GM23338 (cell line): ENCODE results near the gene PHF24. TPM values are rescaled to one million over a fixed set of nuclear protein-coding genes. Genes with fewer than 3 reads are reported as not detected.

Experiments
- ATAC-seq: fragments of 200-7000 bp; cut with Tn5 transposase; 3 replicates; pipeline ENCODE4 v1.9.1; 2020
- DNase-seq: peaks from one replicate; pipeline ENCODE4 v3.0.0-alpha.2; 2015; ENCODE audit warnings: low spot score
- H2AFZ ChIP-seq: fragments of 200-600 bp; sonication (generic); 2 replicates; pipeline ENCODE4 v1.8.0; 2016; ENCODE audit warnings: antibody characterized with exemption, mild to moderate bottlenecking, moderate library complexity
- H3F3A ChIP-seq: fragments of 200-600 bp; sonication (generic); replicated peaks from 2 replicates; pipeline ENCODE4 v1.8.0; 2017; ENCODE audit warnings: antibody characterized with exemption, mixed run types, low read depth
- H3K27ac ChIP-seq: fragments of 200-600 bp; sonication (generic); 2 replicates; pipeline ENCODE4 v1.6.1; 2016; ENCODE audit warnings: low read depth
- H3K27me3 ChIP-seq: fragments of 200-600 bp; sonication (generic); 2 replicates; pipeline ENCODE4 v1.8.0; 2016; ENCODE audit warnings: mild to moderate bottlenecking, mixed run types, moderate library complexity; ENCODE audit not compliant: insufficient read depth
- H3K36me3 ChIP-seq: fragments of 200-600 bp; sonication (generic); 2 replicates; pipeline ENCODE4 v1.8.0; 2016; ENCODE audit warnings: mild to moderate bottlenecking; ENCODE audit not compliant: insufficient read depth
- H3K4me1 ChIP-seq: fragments of 200-600 bp; sonication (generic); 2 replicates; pipeline ENCODE4 v1.8.0; 2016; ENCODE audit warnings: mild to moderate bottlenecking, moderate library complexity; ENCODE audit not compliant: insufficient read depth
- H3K4me2 ChIP-seq: fragments of 200-600 bp; sonication (generic); 2 replicates; pipeline ENCODE4 v1.7.1; 2017; ENCODE audit warnings: mixed run types
- H3K4me3 ChIP-seq: fragments of 200-600 bp; sonication (generic); 2 replicates; pipeline ENCODE4 v1.6.1; 2016; ENCODE audit warnings: mixed run types
- H3K79me2 ChIP-seq: fragments of 200-600 bp; sonication (generic); replicated peaks from 2 replicates; pipeline ENCODE4 v1.8.0; 2017; ENCODE audit warnings: mild to moderate bottlenecking; ENCODE audit not compliant: insufficient read depth
- H3K9me2 ChIP-seq: fragments of 200-600 bp; sonication (generic); 2 replicates; pipeline ENCODE4 v1.8.0; 2017; ENCODE audit not compliant: insufficient read depth
- H4K20me1 ChIP-seq: fragments of 200-600 bp; sonication (generic); replicated peaks from 2 replicates; pipeline ENCODE4 v1.8.0; 2017; ENCODE audit warnings: mild to moderate bottlenecking; ENCODE audit not compliant: insufficient read depth
- H3K27ac Mint-ChIP-seq: 2 replicates; pipeline ENCODE4 v1.8.0; 2020; ENCODE audit warnings: inconsistent platforms, mild to moderate bottlenecking, moderate library complexity, mixed read lengths
- H3K27me3 Mint-ChIP-seq: 3 replicates; pipeline ENCODE4 v1.8.0; 2022; ENCODE audit warnings: low read depth, mild to moderate bottlenecking, moderate library complexity, mixed read lengths, inconsistent platforms; ENCODE audit not compliant: insufficient read depth, poor library complexity
- H3K36me3 Mint-ChIP-seq: 3 replicates; pipeline ENCODE4 v1.8.0; 2021; ENCODE audit warnings: low read depth, mild to moderate bottlenecking, inconsistent platforms, moderate library complexity, mixed read lengths
- H3K4me1 Mint-ChIP-seq: 3 replicates; pipeline ENCODE4 v1.8.0; 2020; ENCODE audit warnings: mild to moderate bottlenecking, inconsistent platforms, mixed read lengths
- H3K4me3 Mint-ChIP-seq: 3 replicates; pipeline ENCODE4 v1.8.0; 2021; ENCODE audit warnings: moderate library complexity, mild to moderate bottlenecking, inconsistent platforms, mixed read lengths
- H3K9me3 Mint-ChIP-seq: 3 replicates; pipeline ENCODE4 v1.8.0; 2020; ENCODE audit warnings: moderate library complexity, mild to moderate bottlenecking, inconsistent platforms, mixed read lengths
- EZH2 ChIP-seq: fragments of 200-600 bp; sonication (generic); IDR thresholded peaks from one replicate; pipeline ENCODE4 v1.8.0; 2017; ENCODE audit warnings: antibody characterized with exemption, mild to moderate bottlenecking, low read depth; ENCODE audit not compliant: unreplicated experiment
- EZH2phosphoT487 ChIP-seq: fragments of 200-600 bp; sonication (generic); IDR thresholded peaks from one replicate; pipeline ENCODE4 v1.8.1; 2018; ENCODE audit warnings: antibody characterized with exemption; ENCODE audit not compliant: unreplicated experiment
- JUNB ChIP-seq: IDR thresholded peaks from one replicate; pipeline ENCODE4 v1.6.1; 2016; ENCODE audit warnings: antibody characterized with exemption; ENCODE audit not compliant: unreplicated experiment
- NANOG ChIP-seq: IDR thresholded peaks from 2 replicates; pipeline ENCODE4 v1.6.1; 2016; ENCODE audit warnings: antibody characterized with exemption, borderline replicate concordance
- POLR2AphosphoS5 ChIP-seq: IDR thresholded peaks from 2 replicates; pipeline ENCODE4 v1.6.1; 2016; ENCODE audit warnings: antibody characterized with exemption, low read depth
- STAT1 ChIP-seq: IDR thresholded peaks from one replicate; pipeline ENCODE4 v1.6.1; 2016; ENCODE audit warnings: antibody characterized with exemption; ENCODE audit not compliant: unreplicated experiment
- ZNF114 ChIP-seq: fragments of 250-450 bp; sonication (Bioruptor Pico); IDR thresholded peaks from 2 replicates; pipeline ENCODE4 v1.5.0; 2020; ENCODE audit warnings: mild to moderate bottlenecking, moderate library complexity
- ZNF331 ChIP-seq: fragments of 250-450 bp; sonication (Bioruptor Pico); IDR thresholded peaks from 2 replicates; pipeline ENCODE4 v1.5.0; 2020; ENCODE audit warnings: low read depth, mild to moderate bottlenecking, moderate library complexity
- polyA plus RNA-seq: library from polyadenylated mRNA; unstranded; fragments of >200 nt; fragmentation: Nextera tagmentation; extraction: Ambion mirVana; gene quantifications from 2 replicates; pipeline ENCODE4 v1.2.1, GENCODE V29; 2016
- total RNA-seq: library from RNA; depleted of rRNA; stranded (reverse); fragments of >200 nt; shearing (Covaris generic); gene quantifications from 2 replicates; pipeline ENCODE4 v1.2.3, GENCODE V29; 2014
- TF ChIP-seq, protein P1 (sequence below): IDR thresholded peaks from 2 replicates; pipeline ENCODE4 v1.6.1; 2016; ENCODE audit warnings: antibody characterized with exemption
- TF ChIP-seq, protein P2 (sequence below), 2 experiments: fragments of 200-600 bp in 1 of 2; sonication (generic) in 1 of 2; conservative IDR thresholded peaks; 2 replicates each; pipeline versions ENCODE4 v1.5.1 to v1.6.1; 2016 to 2017; ENCODE audit warnings: antibody characterized with exemption in 2 of 2, low read depth in 2 of 2, mild to moderate bottlenecking in 2 of 2, moderate library complexity in 1 of 2
- TF ChIP-seq, protein P3 (sequence below): IDR thresholded peaks from one replicate; pipeline ENCODE4 v1.6.1; 2018; ENCODE audit warnings: antibody characterized with exemption; ENCODE audit not compliant: unreplicated experiment
- TF ChIP-seq, protein P4 (sequence below): fragments of 250-450 bp; sonication (Bioruptor Pico); IDR thresholded peaks from 2 replicates; pipeline ENCODE4 v1.5.0; 2020; ENCODE audit warnings: mild to moderate bottlenecking, moderate library complexity

The PHF24 gene
- total and polyA plus RNA-seq, 2 experiments from 2014 or later, result 0.05 to 0.14 TPM

DNA sequence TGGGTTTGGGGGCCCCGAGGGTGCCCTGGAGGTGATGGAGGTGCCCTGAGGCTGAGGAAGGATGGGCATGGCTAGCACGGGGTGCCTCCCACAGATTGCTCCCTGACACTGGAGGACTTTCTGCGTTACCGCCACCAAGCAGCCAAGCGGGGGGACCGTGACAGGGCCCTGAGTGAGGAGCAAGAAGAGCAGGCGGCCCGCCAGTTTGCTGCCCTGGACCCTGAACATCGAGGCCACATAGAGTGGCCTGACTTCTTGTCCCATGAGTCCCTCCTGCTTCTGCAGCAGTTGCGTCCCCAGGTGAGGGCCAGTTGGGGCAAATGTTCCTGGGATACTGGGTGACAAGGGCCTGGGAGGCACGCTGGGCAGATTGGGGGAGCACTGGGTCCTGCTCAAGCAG, 18.4 kb downstream of the PHF24 start:
- Histone ChIP-seq H3K79me2 (no peaks in the 10 kb centered on the region), H3K9me2 (no peaks in the 10 kb centered on the region), H3F3A (no peaks in the 10 kb centered on the region), H2AFZ (no peak overlapping the region), H3K4me3 (no peak overlapping the region), H3K27ac (no peak overlapping the region), H3K36me3 (no peaks in the 10 kb centered on the region), H3K27me3 (no peaks in the 10 kb centered on the region), H4K20me1 (no peaks in the 10 kb centered on the region), H3K4me1 (peaks cover 6% of the 10 kb centered on the region; the same call in 1 of the 2 replicates), H3K4me2 (no peak overlapping the region)
- H3K36me3 Mint-ChIP-seq, result no peaks in the 10 kb centered on the region
- H3K9me3 Mint-ChIP-seq, result no peaks in the 10 kb centered on the region
- ATAC-seq (no peak), DNase-seq (no peak)
- peaks cover 8% of the 10 kb centered on the region for H3K27me3 Mint-ChIP-seq
- H3K4me1 Mint-ChIP-seq, result peaks cover 12% of the 10 kb centered on the region
- H3K27ac Mint-ChIP-seq, result no peak overlapping the region
- TF ChIP-seq ZNF114 (no peak), NANOG (no peak), ZNF331 (CRISPR knock-in tag) (no peak), POLR2AphosphoS5 (no peak), JUNB (no peak), EZH2 (no peak), STAT1 (no peak), EZH2phosphoT487 (no peak)
- TF ChIP-seq, protein P1, sequence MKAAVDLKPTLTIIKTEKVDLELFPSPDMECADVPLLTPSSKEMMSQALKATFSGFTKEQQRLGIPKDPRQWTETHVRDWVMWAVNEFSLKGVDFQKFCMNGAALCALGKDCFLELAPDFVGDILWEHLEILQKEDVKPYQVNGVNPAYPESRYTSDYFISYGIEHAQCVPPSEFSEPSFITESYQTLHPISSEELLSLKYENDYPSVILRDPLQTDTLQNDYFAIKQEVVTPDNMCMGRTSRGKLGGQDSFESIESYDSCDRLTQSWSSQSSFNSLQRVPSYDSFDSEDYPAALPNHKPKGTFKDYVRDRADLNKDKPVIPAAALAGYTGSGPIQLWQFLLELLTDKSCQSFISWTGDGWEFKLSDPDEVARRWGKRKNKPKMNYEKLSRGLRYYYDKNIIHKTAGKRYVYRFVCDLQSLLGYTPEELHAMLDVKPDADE, result no peak
- TF ChIP-seq, protein P2, sequence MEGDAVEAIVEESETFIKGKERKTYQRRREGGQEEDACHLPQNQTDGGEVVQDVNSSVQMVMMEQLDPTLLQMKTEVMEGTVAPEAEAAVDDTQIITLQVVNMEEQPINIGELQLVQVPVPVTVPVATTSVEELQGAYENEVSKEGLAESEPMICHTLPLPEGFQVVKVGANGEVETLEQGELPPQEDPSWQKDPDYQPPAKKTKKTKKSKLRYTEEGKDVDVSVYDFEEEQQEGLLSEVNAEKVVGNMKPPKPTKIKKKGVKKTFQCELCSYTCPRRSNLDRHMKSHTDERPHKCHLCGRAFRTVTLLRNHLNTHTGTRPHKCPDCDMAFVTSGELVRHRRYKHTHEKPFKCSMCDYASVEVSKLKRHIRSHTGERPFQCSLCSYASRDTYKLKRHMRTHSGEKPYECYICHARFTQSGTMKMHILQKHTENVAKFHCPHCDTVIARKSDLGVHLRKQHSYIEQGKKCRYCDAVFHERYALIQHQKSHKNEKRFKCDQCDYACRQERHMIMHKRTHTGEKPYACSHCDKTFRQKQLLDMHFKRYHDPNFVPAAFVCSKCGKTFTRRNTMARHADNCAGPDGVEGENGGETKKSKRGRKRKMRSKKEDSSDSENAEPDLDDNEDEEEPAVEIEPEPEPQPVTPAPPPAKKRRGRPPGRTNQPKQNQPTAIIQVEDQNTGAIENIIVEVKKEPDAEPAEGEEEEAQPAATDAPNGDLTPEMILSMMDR (conservative IDR thresholded peaks at IDR 0.05; ENCODE audit: low read depth in 2 of 2), result no peak
- TF ChIP-seq, protein P3, sequence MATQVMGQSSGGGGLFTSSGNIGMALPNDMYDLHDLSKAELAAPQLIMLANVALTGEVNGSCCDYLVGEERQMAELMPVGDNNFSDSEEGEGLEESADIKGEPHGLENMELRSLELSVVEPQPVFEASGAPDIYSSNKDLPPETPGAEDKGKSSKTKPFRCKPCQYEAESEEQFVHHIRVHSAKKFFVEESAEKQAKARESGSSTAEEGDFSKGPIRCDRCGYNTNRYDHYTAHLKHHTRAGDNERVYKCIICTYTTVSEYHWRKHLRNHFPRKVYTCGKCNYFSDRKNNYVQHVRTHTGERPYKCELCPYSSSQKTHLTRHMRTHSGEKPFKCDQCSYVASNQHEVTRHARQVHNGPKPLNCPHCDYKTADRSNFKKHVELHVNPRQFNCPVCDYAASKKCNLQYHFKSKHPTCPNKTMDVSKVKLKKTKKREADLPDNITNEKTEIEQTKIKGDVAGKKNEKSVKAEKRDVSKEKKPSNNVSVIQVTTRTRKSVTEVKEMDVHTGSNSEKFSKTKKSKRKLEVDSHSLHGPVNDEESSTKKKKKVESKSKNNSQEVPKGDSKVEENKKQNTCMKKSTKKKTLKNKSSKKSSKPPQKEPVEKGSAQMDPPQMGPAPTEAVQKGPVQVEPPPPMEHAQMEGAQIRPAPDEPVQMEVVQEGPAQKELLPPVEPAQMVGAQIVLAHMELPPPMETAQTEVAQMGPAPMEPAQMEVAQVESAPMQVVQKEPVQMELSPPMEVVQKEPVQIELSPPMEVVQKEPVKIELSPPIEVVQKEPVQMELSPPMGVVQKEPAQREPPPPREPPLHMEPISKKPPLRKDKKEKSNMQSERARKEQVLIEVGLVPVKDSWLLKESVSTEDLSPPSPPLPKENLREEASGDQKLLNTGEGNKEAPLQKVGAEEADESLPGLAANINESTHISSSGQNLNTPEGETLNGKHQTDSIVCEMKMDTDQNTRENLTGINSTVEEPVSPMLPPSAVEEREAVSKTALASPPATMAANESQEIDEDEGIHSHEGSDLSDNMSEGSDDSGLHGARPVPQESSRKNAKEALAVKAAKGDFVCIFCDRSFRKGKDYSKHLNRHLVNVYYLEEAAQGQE, result no peak
- TF ChIP-seq, protein P4, sequence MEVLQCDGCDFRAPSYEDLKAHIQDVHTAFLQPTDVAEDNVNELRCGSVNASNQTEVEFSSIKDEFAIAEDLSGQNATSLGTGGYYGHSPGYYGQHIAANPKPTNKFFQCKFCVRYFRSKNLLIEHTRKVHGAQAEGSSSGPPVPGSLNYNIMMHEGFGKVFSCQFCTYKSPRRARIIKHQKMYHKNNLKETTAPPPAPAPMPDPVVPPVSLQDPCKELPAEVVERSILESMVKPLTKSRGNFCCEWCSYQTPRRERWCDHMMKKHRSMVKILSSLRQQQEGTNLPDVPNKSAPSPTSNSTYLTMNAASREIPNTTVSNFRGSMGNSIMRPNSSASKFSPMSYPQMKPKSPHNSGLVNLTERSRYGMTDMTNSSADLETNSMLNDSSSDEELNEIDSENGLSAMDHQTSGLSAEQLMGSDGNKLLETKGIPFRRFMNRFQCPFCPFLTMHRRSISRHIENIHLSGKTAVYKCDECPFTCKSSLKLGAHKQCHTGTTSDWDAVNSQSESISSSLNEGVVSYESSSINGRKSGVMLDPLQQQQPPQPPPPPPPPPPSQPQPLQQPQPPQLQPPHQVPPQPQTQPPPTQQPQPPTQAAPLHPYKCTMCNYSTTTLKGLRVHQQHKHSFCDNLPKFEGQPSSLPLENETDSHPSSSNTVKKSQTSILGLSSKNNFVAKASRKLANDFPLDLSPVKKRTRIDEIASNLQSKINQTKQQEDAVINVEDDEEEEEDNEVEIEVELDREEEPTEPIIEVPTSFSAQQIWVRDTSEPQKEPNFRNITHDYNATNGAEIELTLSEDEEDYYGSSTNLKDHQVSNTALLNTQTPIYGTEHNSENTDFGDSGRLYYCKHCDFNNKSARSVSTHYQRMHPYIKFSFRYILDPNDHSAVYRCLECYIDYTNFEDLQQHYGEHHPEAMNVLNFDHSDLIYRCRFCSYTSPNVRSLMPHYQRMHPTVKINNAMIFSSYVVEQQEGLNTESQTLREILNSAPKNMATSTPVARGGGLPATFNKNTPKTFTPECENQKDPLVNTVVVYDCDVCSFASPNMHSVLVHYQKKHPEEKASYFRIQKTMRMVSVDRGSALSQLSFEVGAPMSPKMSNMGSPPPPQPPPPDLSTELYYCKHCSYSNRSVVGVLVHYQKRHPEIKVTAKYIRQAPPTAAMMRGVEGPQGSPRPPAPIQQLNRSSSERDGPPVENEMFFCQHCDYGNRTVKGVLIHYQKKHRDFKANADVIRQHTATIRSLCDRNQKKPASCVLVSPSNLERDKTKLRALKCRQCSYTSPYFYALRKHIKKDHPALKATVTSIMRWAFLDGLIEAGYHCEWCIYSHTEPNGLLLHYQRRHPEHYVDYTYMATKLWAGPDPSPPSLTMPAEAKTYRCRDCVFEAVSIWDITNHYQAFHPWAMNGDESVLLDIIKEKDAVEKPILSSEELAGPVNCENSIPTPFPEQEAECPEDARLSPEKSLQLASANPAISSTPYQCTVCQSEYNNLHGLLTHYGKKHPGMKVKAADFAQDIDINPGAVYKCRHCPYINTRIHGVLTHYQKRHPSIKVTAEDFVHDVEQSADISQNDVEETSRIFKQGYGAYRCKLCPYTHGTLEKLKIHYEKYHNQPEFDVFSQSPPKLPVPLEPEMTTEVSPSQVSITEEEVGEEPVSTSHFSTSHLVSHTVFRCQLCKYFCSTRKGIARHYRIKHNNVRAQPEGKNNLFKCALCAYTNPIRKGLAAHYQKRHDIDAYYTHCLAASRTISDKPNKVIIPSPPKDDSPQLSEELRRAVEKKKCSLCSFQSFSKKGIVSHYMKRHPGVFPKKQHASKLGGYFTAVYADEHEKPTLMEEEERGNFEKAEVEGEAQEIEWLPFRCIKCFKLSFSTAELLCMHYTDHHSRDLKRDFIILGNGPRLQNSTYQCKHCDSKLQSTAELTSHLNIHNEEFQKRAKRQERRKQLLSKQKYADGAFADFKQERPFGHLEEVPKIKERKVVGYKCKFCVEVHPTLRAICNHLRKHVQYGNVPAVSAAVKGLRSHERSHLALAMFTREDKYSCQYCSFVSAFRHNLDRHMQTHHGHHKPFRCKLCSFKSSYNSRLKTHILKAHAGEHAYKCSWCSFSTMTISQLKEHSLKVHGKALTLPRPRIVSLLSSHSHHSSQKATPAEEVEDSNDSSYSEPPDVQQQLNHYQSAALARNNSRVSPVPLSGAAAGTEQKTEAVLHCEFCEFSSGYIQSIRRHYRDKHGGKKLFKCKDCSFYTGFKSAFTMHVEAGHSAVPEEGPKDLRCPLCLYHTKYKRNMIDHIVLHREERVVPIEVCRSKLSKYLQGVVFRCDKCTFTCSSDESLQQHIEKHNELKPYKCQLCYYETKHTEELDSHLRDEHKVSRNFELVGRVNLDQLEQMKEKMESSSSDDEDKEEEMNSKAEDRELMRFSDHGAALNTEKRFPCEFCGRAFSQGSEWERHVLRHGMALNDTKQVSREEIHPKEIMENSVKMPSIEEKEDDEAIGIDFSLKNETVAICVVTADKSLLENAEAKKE (CRISPR knock-in tag), result no peak
- no peak overlapping the region for H3K4me3 Mint-ChIP-seq
